IgD-negative memory B cell (primary cell): ENCODE results near the gene CDKN1B. TPM values are rescaled to one million over a fixed set of nuclear protein-coding genes. Genes with fewer than 3 reads are reported as not detected.
"Not testable (repeated sequence)": the region's sequence is repeated elsewhere in the genome, so short reads cannot be mapped to it uniquely, and the experiment has no call there.

Experiments
- H3K27ac Mint-ChIP-seq, 3 donors: one replicate each; pipeline ENCODE4 v1.8.0; 2020 to 2022; ENCODE audit warnings: mild to moderate bottlenecking in 3 of 3, mixed read lengths in 3 of 3, moderate library complexity in 1 of 3
- H3K27me3 Mint-ChIP-seq: one replicate; pipeline ENCODE4 v1.8.0; 2021; ENCODE audit warnings: mixed read lengths
- H3K36me3 Mint-ChIP-seq: one replicate; pipeline ENCODE4 v1.8.0; 2020; ENCODE audit warnings: mild to moderate bottlenecking, mixed read lengths
- H3K4me1 Mint-ChIP-seq, 3 donors: one replicate each; pipeline ENCODE4 v1.8.0; 2020 to 2022; ENCODE audit warnings: mixed read lengths in 3 of 3, mild to moderate bottlenecking in 1 of 3
- H3K4me3 Mint-ChIP-seq, 4 donors: one replicate each; pipeline ENCODE4 v1.8.0; 2020 to 2022; ENCODE audit warnings: mild to moderate bottlenecking in 4 of 4, mixed read lengths in 4 of 4, moderate library complexity in 3 of 4
- H3K9me3 Mint-ChIP-seq, 3 donors: one replicate each; pipeline ENCODE4 v1.8.0; 2020 to 2021; ENCODE audit warnings: mixed read lengths in 3 of 3, mild to moderate bottlenecking in 1 of 3
- polyA plus RNA-seq: library from polyadenylated mRNA; unstranded; fragments of 300-500 nt; fragmentation: Illumina TruSeq; gene quantifications from one replicate; pipeline ENCODE4 v1.2.3, GENCODE V29; 2021

The CDKN1B gene
- polyA plus RNA-seq, 1 donor from 2014 or later: 12.5 TPM

DNA sequence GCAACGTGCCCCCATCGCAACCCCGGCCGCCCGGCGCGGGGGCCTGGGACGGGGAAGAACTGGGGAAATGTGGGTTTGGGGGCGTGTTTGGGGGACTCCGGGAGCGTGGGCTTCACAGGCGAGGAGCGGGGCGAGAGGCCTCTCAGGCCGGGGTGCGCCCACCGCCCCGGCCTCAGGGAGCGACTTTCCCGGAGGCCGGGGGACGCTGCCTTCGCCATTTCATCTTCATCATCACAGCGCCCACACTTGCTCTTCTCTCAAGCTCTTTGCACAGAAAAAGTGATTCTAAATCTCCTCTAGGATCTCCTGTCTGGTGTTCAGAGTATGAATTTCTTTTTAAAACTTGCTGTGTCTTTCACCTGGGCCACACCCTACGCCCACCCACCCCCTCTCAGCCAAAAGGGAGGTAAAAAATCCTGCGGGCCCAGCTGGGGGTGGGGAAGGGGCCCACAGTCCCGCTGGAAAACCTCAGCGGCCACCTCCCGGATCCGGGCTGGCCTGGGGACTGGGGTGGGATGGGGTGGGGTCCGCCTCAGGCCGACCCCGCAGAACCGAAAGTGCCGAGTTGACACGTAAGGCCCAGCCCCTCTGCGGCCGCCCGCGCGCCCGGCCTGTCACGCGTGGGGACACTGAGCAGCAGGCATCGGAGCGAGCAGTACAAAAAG lies 7.4 kb downstream of the CDKN1B start:
- Mint-ChIP-seq H3K9me3 (no peaks in the 10 kb centered on the region), H3K36me3 (peaks cover 9% of the 10 kb centered on the region), H3K27me3 (no peaks in the 10 kb centered on the region), H3K4me3 (peak overlapping the region; percentile 96 to 99 (median 98)), H3K27ac (peak overlapping the region; percentile 97 to 100 (median 98)), H3K4me1 (peaks cover 34 to 44% (median 34%) of the 10 kb centered on the region in 3 donors)

DNA sequence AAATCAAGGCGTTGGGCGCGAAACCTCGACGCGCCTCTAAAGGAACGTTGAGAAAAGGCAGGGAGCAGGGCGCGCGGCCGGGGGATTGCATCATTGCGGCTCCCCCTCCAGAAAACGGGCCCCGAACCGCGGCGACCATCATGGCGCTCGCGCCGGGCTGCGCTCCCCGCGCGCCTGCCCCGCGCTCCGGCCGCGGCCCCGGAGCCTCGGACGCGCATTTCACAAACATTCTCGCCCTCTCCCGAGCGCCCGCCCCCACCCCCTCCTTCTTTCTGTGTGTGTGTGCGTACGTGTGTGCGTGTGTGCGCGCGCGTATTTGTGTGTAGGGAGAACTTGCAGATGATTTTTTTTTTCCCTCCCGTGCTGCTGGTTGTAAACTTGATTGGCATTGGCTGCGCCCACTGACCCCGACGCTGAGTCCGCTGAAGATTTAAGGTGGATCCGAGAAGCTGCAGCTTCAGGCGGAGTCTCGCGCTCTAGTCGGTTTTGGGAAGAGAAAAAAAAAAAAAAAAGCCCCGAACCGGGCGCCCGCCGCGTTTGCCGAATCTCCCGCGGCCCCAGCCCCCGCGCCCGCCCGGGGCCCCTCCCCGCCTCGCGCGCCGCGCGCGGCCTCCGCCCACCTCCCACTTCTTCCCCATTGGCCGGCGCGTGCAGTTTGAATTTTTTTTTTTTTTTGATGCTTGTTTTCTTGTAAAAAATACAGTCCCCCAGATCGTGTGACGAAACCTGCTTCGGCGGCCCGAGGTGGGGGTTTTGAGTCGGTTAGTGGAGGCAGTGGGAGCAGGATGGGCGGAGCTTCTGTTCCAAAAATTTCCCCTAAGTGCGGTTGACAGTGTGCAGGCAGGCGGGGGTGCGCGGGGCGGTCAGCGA lies 8.2 kb downstream of the CDKN1B start:
- peaks cover 33 to 39% (median 34%) of the 10 kb centered on the region in 3 donors for H3K4me1 Mint-ChIP-seq
- no peaks in the 10 kb centered on the region for H3K9me3 Mint-ChIP-seq
- H3K4me3 Mint-ChIP-seq: peak overlapping the region; percentile 96 to 99 (median 98)
- H3K27me3 Mint-ChIP-seq: no peaks in the 10 kb centered on the region
- H3K36me3 Mint-ChIP-seq: peaks cover 7% of the 10 kb centered on the region
- peak overlapping the region; percentile 98 to 100 (median 99) for H3K27ac Mint-ChIP-seq

DNA sequence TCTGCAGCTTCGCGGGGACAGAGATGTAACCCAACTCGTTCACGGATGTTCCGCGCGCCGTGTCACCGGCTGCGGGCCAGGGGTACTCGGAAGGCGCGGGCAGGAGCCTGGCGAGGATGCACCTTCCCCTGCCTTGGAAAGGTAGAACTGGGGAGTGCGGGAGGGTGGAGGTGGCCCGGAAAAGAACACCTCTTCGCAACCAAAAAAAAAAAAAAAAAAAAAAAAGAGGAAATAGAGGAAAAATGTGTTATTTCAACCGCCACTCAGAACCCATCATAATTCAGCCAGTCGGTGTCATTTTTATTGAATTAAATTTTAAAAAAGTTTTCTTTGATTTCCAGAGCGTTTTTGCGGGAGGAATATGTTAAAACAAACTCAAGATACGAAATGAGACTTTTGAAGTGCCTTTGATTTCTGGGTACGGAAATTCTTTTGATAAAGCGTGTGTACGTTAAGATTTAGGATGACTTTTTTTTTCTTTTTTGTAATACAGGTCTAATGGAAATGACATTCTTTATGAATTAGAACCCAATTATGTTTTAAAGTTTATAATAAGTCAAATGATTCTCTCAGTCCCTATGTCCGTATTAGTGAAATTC lies 8.9 kb downstream of the CDKN1B start:
- peaks cover 26 to 32% (median 26%) of the 10 kb centered on the region in 3 donors for H3K4me1 Mint-ChIP-seq
- no peaks in the 10 kb centered on the region for H3K27me3 Mint-ChIP-seq
- peaks cover 2% of the 10 kb centered on the region for H3K36me3 Mint-ChIP-seq
- H3K4me3 Mint-ChIP-seq: peak overlapping the region; percentile 96 to 99 (median 98)
- H3K27ac Mint-ChIP-seq: peak overlapping the region; percentile 98 to 100 (median 99)
- no peaks in the 10 kb centered on the region for H3K9me3 Mint-ChIP-seq

DNA sequence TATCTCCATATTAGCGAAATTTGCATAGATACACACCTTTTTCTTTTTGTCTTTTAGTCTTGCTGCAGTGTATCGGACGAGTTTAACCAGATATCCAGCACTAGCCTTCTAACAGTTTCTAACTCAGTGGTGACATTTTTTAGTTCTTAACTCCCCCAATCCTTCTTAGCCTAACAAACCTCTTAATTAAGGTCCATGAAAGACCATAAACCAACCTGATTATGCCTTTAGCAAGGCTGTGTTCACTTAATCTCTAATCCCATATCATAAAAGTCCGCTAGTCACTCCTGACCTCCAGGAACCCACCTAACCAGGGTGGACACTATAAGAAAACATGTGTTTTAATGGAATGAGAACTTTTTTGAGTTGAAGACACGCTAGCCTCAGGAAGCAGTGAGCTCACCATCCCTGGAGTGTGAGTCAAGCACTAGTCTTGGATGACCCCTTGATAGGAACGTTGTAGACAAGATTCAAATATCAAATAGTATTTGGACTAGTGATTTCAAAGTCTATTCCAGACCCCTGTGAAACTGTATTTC lies 9.5 kb downstream of the CDKN1B start:
- Mint-ChIP-seq H3K36me3 (peaks cover 1% of the 10 kb centered on the region), H3K4me3 (peak overlapping the region; percentile 96 to 99 (median 98)), H3K27me3 (no peaks in the 10 kb centered on the region), H3K9me3 (no peaks in the 10 kb centered on the region), H3K4me1 (peaks cover 21 to 30% (median 23%) of the 10 kb centered on the region in 3 donors), H3K27ac (peak overlapping the region; percentile 98 to 100 (median 99))

DNA sequence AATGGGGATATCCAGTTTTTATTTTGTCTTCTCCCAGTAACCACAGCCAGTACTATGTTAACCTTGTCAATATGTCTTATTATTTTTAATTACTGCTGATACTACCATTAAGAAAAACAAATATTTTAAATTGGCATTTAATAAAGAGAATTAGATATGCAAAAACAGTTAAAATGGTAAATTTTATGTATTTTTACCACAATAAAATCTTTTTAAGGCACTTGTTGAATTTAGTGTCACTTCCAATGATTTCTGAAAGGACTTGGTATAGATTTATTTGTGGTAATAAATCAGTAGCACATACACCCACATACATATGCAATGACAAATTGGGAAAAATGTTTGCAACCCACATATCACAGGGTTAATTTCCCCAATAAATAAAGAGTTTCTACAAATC lies 14.0 kb downstream of the CDKN1B start:
- no peaks in the 10 kb centered on the region for H3K9me3 Mint-ChIP-seq
- no peak overlapping the region for H3K27ac Mint-ChIP-seq
- H3K4me3 Mint-ChIP-seq: no peak overlapping the region
- H3K36me3 Mint-ChIP-seq: no peaks in the 10 kb centered on the region
- peaks cover 14 to 23% (median 22%) of the 10 kb centered on the region in 3 donors for H3K4me1 Mint-ChIP-seq
- no peaks in the 10 kb centered on the region for H3K27me3 Mint-ChIP-seq

DNA sequence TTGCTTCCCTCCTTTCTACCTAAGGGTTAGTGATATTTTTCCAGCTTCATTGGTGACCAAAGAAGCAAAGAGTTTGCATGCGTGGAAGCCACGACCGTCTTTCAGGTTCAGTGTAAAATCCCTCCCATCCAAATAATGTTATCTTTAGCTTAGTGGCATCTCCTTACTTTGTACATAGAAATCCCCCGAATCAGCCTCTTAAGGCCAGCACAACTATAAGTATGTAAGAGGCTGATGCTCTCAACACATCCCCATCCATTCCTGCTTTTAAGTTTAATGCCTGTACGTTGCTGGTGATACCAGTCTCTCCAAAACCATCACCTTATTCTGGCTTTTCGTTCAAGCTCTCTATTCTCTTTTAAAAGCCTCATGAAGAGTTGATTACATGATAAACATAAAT lies 14.6 kb downstream of the CDKN1B start:
- Mint-ChIP-seq H3K9me3 (no peaks in the 10 kb centered on the region), H3K27ac (peak overlapping the region; percentile 23 to 80 (median 39)), H3K4me3 (no peak overlapping the region), H3K4me1 (peaks cover 13 to 21% (median 21%) of the 10 kb centered on the region in 3 donors), H3K36me3 (no peaks in the 10 kb centered on the region), H3K27me3 (no peaks in the 10 kb centered on the region)

DNA sequence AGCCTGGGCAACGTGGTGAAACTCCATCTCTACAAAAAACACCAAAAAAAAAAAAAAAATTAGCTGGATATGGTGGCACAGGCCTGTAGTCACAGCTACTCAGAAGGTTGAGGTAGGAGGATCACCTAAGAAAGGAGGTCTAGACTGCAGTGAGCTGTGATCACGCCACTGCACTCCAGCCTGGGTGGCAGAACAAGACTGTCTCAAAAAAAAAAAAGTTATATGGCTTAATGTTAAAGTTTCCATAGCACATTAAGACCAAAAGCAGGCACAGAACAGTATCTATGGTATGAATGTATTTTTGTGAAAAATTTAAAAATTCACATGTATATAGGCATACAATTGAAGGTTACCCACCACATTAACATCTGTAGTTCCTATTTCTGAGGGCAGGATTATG lies 15.9 kb downstream of the CDKN1B start:
- Mint-ChIP-seq H3K4me1 (peaks cover 17 to 28% (median 23%) of the 10 kb centered on the region in 3 donors), H3K9me3 (no peaks in the 10 kb centered on the region), H3K4me3 (no peak overlapping the region), H3K27ac (no peak overlapping the region), H3K27me3 (no peaks in the 10 kb centered on the region), H3K36me3 (no peaks in the 10 kb centered on the region)

DNA sequence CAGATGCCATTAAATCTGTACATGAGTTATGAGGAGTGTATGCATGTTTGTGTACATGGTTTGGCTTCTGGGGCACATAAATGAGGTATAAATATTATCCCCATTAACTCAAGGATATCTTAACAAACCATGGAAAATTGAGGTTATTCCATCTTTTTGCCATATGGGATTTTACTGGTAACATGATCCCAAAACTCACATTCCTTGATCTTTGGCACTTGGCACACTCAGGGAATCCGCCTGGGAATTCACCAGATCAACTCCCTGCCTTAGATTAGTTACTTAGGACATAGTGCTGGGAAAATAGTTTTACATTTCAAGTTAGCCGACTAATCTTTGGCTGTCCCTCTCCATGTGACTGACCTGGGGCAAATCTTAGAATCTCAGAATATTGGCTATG lies 16.9 kb downstream of the CDKN1B start:
- no peaks in the 10 kb centered on the region for H3K27me3 Mint-ChIP-seq
- H3K4me1 Mint-ChIP-seq: peaks cover 12 to 21% (median 19%) of the 10 kb centered on the region in 3 donors
- no peaks in the 10 kb centered on the region for H3K9me3 Mint-ChIP-seq
- H3K36me3 Mint-ChIP-seq: no peaks in the 10 kb centered on the region
- peak overlapping the region in 1 of 3 donors; percentile 48 for H3K27ac Mint-ChIP-seq
- H3K4me3 Mint-ChIP-seq: no peak overlapping the region

DNA sequence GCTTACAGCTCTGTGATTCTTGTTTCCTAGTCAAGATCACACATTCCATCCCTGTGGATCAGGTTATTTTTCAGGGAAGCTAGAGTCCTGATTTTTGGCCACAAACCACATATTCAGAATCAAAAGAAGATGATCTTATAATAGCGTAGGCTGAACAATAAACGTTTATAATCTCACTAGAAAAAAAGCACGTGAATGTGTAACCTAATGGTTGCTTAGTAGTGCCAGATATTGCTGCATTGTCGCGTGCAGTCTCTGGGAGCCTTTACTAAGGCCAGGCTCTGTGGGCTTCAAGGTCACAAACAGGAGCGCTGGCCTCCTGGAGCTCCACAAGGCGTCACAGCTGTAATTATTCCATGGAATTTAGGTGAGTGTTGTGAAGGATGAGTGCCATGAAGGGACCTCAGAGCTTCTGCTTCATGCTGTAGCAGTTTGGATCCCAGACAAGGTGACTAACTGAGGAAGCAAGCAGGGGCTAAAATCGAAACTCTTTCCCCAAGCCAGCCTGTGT lies 17.4 kb downstream of the CDKN1B start:
- Mint-ChIP-seq H3K27me3 (no peaks in the 10 kb centered on the region), H3K9me3 (no peaks in the 10 kb centered on the region), H3K27ac (peak overlapping the region; percentile 7 to 73 (median 64)), H3K4me3 (no peak overlapping the region), H3K4me1 (peaks cover 10 to 21% (median 18%) of the 10 kb centered on the region in 3 donors), H3K36me3 (no peaks in the 10 kb centered on the region)

DNA sequence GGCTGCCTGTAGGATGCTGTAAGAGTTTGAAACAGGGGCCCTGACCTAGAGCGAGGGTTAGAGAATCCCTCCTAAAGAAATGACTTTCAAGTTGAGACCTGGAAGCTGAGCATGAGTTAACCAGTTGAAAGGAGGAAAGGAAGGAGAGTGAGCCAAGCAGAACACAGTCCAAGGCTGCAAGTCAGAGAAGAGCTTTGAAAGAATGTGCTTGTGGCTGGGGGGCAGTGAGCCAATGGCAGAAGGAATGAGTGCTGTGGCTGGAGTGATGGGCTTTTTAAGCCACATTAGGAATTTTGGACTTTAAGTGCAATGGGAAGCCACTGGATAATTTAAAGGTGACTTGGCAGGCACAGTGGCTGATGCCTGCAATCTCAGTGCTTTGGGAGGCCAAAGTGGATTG lies 18.1 kb downstream of the CDKN1B start:
- H3K27me3 Mint-ChIP-seq: no peaks in the 10 kb centered on the region
- no peaks in the 10 kb centered on the region for H3K9me3 Mint-ChIP-seq
- no peaks in the 10 kb centered on the region for H3K36me3 Mint-ChIP-seq
- H3K4me1 Mint-ChIP-seq: peaks cover 10 to 21% (median 15%) of the 10 kb centered on the region in 3 donors
- peak overlapping the region; percentile 64 to 96 (median 73) for H3K27ac Mint-ChIP-seq
- H3K4me3 Mint-ChIP-seq: peak overlapping the region in 1 of 4 donors; percentile 25

DNA sequence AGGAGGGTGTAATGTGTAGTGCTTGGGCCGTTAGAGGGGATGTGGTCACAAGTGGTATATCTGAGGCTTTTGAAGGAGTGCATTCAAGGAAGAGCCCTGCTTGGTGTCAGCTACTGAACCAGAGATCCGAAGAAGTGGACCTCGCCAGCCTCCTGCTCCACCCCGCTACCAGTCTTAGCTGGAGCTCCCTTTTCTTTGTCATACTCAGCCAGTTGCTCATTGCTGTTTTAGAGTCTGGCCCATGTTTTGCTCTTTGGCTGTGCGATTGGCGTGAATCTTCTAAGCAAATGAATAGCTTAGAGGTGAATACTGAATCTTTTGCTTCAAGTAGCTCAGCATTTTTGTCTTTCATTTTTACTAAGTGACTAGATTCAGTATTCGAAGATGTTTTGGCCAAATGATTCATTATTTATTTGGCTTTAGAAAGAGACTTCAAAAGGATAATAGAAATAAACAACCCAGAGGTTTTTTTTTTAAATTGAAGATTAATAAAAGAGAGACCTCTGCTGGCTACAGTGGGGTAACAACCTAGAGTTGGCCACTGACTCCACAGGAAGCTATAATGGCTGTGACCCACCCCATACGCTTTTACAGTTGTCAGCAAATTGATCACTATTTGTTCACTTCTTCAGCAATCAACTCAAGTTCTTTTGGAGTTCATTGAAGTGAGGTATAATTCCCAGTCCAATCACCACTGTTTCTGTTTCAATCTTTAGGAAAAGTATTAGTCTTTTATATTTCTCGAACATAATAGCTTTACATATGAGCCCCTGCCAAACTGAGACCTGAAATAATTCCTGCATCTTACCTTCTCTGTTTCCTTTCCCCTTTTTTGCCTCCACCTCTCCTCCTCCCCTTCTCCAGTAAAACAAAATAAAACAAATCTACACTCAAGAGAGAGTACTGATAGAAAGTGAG lies 19.9 kb downstream of the CDKN1B start:
- H3K4me1 Mint-ChIP-seq: peaks cover 10 to 17% (median 15%) of the 10 kb centered on the region in 3 donors
- peak overlapping the region; percentile 22 to 92 (median 43) for H3K4me3 Mint-ChIP-seq
- H3K9me3 Mint-ChIP-seq: no peaks in the 10 kb centered on the region
- H3K27me3 Mint-ChIP-seq: no peaks in the 10 kb centered on the region
- H3K36me3 Mint-ChIP-seq: no peaks in the 10 kb centered on the region
- H3K27ac Mint-ChIP-seq: peak overlapping the region; percentile 19 to 97 (median 91)

DNA sequence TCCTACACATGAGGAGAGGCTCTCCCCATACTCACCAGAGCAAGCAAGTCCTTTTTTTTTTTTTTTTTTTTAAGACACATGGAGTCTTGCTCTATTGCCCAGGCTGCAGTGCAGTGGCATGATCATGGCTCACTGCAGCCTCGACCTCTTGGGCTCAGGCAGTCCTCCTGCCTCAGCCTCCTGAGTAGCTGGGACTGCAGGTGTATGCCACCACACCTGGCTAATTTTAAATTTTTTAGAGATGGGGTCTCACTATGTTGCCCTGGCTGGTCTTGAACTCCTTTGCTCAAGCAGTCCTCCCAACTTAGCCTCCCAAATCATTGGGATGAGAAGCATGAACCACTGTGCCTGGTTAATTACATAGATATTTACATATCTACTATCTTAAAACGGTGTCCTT lies 21.0 kb downstream of the CDKN1B start:
- peaks cover 10 to 16% (median 15%) of the 10 kb centered on the region in 3 donors for H3K4me1 Mint-ChIP-seq
- not testable (repeated sequence) for H3K9me3 Mint-ChIP-seq, H3K27ac Mint-ChIP-seq, H3K27me3 Mint-ChIP-seq, H3K36me3 Mint-ChIP-seq, H3K4me3 Mint-ChIP-seq

DNA sequence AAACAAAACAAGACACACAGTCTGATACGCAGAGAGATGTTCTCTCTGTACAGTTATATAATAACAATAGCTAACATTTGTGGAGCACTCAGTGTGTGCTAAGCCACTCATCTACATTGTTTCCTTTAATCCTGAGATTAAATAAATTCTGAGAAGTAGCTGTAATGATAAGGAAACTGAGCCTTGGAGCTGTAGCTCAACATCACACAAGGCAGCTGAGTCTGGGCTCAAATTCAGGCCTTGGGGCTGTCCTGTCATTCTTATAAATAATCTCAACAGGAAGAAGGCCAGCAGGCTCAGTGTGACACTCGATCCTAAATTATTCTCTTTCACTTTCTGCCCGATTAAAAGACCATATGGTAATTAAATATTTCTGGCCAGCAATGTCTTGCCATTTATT lies 24.5 kb downstream of the CDKN1B start:
- Mint-ChIP-seq H3K27me3 (no peaks in the 10 kb centered on the region), H3K4me3 (no peak overlapping the region), H3K27ac (no peak overlapping the region), H3K4me1 (peaks cover 7 to 8% (median 8%) of the 10 kb centered on the region in 3 donors), H3K9me3 (no peaks in the 10 kb centered on the region), H3K36me3 (no peaks in the 10 kb centered on the region)
